NCI-H2196 (cell line): ENCODE measurements around the gene OLIG3.

Experiments
- DNase-seq: peaks from one replicate; lab custom pipeline; 2025; ENCODE audit not compliant: unreplicated experiment; lab: John Stamatoyannopoulos, UW

Gene OLIG3

DNA sequence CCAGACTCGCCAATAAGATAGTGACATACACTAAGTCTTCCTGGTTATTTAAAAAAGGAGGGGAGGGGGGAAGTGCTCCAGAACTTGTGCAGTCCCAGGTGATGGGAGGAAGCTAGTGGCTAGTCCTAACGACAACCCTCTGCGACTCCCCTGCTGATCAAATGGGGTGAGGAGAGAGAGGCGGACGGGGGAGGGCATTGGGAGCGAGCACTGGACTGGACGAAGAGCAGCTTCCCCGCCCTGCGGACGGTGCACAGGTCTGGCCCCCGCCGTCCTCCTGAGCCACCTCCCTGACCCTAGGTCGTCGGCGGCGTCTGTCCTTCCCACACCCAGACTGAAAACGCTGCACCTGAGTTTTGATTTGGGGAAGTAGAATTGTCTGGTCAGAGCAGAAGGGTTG, 2.2 kb upstream of the OLIG3 start:
- no peak for DNase-seq

DNA sequence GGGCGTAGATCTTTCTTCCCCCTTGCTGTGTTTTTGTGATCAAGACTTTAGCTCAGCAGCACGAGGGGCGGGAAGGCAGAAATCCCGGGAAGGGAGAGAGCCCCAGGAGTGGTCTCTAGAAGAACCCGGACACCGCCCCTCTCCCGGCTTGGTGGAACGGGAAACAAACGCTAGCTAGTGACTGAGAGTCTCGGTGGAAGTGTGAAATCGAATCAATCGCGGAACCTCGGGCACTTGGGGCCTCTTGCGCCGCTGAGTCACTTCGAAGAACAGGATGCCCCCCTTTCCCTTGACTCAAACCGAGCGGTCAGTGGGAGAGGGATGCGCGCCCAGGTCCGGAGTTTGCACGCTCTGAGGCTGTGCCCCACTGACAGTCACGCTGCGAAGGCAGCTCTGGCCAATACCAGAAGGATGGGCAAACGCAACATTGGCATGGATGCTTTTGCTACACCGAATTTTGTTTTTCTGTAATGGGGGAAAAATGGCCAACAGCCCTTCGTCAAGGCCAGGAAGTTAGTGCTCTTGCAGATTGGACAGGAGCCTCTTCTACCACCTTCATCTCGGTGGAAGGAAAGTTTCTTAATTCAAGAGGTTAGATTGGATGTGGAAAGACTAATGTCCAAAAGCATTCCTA, 1.6 kb upstream of the OLIG3 start:
- DNase-seq = no peak

DNA sequence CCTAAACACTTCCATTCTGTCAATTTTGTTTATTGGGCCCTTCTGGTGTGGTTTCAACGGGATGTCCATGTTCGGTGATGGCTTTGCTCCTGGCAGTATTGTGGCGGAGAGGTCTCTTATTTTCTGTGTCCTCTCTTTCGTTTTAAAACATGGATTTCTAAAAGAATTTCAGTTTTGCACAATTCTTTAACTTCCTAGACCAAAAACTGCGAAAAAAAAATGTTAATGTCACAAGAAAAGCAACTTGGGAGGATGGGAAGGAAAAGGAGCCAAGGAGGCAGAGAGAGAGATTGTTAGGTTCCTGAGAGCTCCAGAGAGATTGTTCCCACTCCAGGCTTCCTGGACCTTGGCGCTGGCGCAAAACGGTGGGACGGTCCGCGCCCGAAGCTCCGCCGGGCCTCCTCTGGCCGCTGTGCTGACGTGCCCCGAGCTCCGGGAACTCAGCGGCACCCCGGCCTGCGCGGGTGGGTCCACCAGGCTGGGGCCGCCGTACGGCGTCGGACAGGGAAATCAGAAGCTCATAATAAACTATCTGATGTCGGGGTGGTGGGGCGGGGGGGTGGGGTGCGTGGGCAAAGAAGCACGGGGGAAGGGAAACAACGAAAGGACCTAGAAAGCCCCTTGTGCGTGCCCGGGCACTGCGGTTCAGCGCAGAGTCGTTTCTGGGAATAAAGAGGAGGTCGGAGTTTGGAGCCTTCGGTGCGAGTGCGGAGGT, 951 bp upstream of the OLIG3 start:
- no peak for DNase-seq

DNA sequence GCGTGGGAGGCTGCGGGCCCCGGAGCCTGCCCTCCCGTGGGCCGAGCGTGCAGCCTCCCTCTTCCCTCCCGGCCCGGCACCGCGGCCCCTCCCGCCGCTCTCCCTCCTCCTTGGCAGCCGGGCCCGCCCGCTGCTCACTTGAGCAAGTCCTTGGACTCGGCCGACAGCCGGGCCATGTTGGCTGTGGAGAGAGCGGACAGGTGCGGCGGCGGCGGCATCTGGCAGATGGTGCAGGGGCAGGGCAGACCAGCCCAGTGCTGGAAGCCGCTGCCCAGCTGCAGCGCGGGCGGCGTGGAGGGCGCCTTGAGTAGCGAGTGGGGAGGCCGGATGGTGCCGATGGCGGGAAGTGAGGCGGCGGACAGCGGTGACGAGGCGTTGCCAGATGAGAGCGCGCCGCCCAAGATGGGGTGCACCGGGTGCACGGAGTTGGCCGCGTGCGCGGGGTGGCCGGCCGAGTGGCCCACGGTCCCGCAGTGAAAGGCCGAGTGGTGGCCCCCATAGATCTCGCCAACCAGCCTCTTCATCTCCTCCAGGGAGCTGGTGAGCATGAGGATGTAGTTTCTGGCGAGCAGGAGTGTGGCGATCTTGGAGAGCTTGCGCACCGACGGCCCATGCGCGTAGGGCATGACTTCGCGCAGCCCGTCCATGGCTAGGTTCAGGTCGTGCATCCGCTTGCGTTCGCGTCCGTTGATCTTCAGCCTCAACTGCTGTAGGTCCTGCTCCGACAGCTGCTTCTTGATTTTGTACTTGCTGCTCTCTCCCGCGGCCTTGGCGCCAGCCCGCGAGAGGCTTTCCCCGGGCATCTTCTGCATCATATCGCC, 766 bp downstream of the OLIG3 start:
- DNase-seq = no peak

DNA sequence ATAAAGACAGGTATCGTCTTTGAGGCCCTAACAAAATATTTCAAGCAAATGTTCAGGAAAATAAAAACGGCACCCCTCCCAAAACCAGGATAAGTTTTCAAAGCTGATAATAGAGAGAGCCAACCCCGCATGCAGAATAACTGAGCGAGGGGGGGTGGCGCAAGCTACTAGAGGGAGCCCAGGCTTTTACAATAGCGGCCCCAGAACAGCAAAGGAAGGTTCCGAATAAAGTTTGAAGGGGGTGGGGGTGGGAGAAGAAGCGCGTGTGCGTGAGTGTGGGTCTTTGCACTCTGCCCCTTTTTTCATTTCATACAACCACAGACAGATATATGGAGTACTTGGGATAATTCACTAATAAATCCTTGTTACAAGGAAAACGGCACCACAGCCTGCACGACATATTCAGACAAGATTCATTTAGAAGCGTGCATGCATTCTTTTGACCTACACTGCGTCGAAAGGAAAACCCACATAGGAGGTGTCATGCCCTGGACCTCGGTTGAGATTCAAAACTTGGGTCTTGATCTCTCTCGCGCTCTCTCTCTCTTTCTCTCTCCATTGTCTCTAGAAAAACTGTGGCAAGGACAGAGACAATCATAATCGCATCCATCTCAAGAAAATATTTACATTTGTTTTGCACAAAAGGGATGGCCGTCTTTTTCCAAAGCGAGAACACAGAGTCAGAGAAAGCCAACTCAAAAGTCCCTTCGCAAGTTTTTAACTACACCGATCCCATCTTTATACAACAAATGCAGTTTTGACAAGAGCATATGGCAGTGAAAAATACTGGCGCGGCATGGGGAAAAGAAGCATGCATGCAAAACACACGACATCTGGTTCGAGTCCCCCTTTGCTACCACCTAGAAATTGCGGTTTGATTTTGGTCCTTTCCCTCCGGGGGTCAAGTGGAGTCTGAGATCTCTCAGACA, 1.6 kb downstream of the OLIG3 start:
- no peak for DNase-seq

DNA sequence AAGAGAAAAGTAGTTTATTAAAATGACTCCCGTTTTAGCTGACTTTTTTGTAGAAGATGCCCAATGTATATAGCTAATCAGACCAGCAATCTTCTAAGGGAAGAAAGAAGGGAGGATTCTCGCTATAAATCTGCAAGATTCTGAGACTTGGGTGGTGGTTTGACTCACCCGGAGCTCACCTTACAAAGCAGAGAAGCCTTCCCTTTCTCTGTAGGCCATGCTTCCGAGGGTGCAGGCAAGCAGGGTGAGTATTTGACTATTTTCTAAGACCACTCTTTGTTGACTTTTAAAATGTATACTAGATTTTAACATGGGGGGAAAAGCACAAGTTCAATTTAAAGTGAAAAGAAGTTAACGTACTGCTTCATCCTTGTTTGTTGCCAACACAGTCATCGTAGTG, 2.7 kb downstream of the OLIG3 start:
- DNase-seq = no peak

DNA sequence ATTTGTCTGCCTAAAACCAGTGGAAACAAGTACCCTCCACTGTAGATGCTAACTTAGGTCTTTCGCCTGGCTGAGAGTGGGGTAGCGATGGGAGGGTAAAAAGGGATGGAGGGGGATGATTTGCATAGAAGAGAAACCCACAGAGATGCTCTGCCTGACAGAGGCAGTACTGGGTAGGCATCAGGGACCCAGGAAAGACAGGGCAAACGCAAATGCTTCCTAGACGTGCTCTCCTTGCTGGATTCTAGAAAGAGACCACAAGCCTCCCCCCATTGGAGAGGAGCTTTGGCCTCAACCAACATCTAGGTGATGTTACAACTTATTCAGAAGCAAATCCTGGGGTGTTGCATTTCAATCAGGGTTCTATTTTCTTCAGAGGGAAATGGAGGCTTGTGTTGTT, 3.2 kb downstream of the OLIG3 start:
- DNase-seq = no peak

DNA sequence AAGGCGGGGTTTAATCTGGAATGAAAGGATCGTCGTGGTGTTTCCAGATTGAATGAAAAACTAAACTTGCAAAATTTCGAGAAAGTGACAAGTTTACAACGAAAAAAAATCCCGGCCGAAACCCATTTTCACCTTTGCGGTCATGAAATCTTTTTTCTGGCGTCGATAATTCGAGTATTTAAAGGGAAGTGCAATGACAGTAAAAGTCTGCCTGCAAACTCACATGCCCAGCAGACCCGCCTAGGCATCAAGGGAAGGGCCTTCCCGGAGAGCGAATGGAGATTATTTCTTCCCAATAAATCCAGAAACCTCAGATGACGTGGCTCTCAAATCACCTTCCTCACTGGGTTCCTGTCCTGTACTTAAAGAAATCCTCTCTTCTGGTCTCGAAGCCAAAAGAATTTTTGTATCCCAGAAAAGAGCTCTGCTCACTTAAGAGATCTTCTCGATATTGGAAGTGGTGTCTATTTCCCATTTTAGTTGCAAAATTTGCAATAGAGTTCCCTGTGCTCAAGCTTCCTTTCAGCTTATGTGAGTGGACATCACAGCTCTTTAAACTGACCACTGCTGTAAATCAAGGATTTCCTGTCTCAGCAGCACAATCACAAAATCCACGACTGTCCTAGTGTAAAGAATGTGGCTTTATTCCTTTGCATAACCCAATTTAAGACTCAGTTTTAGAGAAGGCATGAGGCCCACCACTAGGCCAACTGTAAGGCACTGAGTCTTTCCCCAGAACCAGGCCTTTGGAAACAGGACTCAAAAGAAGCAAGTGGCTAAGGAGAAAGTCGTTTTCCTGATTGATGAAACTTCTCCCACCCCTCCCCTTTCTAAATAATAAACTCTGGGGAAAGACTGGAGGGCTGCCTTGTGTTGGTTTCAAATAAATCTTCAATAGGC, 3.9 kb downstream of the OLIG3 start:
- DNase-seq = no peak

DNA sequence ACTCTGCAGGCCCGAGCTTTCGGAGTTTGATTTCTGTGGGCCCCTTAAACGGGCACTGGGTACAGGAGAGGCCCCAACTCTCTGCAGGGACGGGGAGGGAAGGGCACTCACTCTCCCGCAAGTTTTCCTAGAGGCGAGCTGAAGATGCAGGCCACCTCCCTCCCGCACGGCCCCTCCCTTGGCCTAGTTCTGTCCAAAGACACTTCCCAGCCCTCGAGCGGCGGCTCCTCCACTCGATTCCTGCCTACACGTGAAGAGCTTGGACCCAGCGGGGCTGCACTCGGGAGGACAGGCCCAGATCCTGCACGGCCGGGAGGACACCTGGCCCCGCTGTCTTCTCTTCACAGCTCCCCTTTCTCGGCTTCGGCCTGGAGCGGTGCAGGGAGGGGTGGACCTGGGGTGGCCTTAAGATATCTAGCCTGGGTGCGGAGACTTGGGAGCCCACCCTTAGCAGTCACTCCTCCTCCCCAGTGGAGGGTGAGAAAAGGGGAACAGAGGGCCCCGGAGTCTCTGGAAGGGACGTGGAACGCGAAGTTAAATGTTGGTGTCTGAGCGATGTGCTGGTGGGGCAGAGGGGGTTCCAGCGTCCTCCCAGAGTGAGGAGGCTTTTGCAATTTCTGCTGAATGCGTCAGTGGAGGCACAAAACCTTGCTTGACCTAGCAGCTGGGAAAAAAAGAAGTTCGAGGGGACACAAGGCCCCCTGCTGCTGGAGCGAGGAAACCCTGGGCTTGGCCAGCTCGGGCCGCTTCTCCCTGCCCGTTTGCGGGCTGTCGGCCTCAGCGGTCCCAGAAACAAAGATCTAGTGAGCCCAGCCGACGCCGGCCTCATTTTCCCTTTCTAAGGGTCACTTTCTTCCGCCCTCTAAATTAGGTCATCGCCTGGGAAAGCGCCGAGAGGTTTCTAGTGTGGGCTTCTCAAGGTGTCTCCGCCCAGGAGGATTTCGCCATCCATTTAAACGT, 4.9 kb downstream of the OLIG3 start:
- no peak for DNase-seq

DNA sequence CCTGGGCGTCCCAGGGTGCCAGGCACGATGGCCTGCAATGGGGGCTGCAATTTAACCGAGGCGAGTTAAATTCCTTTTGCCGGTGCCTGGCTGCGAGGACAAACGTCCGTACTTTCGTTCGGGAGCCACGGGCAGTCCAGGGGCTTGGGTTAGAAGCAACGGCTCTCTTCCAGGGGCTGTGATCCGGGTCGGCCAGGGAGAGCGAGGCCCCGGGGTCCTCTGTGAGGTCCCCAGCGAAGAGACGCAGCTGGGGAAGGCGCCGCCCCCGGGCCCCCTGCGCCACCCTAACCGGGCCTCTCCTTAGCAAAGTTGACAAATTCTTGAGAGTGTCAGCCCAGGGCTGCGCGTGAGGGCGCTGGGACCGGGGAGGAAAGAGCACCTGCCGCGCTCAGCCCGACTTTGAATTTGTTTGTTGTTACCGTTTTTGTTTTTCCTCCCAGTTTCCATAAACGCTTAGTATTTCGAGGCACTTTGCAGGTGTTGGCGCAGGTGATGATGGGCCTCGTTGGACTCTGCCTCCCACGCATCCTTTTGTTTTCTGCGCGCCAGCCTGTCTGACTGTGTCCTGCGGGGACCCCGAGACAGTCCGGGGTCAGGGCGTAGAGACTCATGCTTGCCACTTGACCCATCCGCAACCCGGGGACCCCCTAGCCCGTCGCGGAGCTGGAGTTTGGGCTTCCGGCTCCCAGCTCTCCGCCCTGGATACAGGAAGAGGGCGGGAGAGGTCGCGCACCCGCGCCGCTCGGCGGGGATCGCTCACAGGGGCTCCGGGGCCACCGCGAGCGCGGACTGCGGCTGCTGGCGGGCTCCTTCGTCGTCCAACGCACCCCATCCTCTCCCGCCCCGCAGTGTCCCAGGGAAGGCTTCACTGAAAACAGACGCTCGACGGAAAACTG, 5.8 kb downstream of the OLIG3 start:
- DNase-seq = no peak

DNA sequence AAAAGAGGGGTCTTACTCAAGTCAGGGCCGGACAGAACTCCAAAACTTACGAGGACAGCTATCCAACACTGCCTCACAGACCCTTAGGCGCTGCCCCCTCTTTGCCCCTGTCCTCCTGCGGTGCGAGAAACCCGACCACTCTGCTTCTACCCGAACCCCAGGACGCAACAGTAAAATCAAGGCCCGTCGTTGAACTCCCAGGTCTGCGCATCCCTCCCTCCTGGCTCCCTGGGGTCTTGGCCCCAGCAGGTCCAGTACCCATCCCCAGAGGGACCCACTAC, 6.4 kb downstream of the OLIG3 start:
- no peak for DNase-seq

DNA sequence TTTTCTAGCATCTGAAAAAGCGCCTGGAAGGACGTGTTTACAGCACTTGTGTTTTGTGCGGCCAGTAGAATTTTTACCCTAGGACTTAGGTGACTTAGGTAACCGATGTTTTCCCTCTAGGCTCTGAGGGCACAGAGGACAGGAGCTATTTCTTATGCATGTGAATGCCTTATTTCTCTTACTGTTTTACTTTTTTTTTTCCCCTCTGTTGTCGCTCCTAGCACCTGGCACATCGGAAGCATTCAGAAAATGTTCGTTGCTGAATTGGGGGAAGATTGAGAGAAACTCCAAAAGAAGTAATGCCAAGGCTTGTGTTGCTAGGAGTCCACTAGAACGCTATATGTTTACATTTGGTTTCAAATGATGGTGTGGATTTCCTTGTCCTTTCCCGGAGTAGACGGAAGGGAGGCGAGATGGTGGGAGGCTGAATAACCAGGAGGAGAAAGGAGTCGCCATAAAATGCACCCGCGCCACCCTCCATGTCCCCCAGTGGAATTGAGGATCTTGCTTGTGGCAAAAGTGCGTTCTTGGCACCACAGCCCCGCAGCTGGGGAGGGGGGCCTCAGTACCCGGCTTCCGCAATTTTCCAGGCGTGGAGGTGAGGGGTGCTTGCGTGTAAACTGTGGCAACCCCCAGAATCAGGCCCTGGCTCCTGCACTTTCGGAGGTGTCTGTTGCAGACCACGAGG, 6.9 kb downstream of the OLIG3 start:
- no peak for DNase-seq

DNA sequence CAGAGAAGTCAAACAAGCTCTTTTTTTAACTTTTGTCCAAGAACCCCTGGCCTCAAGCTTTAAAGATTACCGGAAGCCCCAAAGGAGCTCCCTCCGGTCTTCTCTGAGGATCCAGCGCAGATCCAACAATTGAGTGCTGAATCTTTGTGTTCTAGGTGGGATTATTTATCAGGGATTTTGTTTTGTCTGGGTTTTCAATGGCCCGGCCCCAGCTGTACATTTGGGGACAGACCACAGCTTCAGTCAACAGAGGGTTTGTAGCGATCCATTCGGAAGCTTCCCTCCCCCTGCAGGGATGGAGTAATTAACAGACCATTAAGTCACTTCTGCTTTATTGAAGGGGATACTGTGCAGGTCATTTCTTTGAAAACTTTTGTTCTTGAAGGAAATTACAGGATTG, 7.8 kb downstream of the OLIG3 start:
- no peak for DNase-seq

DNA sequence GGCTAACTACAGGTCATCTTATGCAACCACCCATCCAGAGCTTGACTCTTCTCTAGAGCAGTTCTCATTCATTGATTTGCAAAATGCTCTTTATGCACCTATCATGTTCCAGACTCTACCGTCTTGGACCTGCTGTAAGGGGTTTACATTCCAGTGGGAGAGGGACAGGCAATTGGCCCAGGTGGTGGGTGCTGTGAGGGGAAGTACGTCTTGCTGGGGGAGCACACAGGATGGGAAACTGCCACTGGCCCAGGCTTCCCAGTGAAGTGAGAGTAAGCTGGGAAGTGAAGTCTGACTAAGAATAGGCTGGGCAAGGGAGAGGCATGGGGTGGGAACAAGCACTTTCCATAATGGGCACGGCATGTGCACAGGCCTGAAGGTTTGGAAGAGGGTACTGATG, 13.8 kb downstream of the OLIG3 start:
- no peak for DNase-seq

DNA sequence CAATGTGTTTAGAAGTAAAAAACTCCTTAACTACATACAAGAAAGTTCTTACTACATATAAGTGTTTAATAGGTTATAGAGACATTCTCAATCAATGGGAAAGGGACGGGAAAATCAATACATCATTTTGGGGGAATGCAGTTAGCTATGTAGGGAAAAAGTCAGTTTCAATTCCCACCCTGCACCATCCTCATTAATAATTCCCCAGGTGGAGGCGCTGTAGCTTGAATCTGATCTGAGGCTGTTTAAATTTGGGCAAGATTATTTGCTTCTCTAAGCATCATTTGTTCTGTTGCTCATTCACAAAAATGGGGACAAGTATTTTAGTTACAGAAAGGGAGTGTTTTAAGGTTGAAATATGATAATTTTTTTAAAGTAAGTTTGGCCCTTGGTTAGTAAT, 19.1 kb downstream of the OLIG3 start:
- no peak for DNase-seq

DNA sequence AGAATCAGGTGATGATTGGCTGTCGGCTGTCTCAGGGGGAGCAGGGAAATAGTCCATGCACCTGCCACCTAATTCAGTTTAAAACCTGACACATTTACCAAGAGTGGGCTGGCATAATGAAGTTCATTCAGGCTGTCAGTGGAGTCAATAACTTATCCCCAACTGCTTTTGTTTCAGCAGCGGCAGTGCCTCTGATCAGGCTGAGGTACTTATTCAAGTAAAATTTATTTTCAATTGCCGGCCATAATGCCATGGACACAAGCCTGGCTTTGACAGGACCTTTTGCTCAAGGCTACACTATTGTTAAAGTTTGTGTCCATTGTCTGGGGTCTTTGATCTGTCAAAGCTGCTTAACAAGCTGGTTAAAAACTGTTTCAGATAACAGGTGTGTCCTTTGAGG, 20.6 kb downstream of the OLIG3 start:
- DNase-seq = no peak

DNA sequence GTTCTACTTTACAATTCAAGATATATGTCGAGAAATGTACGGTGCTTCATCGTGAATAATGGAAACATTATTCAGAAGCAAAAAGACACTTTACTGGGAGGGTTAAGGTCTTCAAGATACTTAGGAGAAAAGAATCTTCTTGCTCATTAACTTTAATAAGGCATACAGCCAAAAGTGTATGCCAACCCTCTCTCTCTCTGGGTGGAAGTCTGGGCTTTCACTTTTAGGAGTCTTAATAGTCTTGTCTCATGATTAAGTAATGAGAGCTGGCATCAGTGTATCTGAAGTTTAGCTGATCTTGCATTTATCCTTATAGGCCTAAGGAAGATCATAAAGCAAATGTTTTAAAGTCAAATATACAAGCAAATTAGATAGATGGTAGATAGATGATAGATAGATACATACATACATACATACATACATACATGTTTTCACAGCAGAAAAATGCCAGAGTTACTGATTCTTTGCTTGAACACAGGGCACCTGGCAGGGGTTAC, 21.5 kb downstream of the OLIG3 start:
- no peak for DNase-seq
